ENCODE results near the gene RNF220.

DNA sequence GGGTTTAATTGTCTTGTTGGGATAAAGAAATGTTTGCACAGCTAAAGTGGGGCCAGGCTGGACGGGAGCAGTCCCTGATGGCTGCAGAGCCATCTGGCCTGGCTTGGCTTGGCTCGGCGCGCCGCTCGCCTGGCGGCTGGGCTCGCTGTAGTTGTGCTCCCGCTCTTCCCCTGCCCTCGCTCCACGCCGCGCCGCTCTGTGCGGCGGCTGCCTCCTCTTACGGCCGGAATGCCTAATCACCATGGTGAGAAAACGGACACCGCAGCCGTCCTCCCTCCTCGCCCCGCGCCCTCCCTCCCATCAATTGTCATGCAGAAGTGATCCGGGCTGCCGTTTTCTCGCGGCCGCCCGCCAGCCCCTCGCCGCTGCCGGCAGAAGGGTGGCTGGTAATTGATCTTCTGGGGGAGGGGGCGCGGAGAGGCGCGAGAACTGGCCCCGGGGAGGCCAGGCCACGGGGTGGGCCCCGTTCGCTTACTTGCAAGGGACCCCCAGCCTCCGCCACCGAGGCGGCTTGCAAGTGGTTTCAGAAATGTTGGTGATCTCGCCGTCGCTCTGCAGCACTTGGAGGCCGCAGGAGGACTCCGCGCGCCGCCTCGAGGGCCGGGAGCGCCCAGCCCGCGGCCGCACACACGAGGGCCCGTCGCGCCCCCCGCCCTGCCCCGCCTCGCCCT is 12.4 kb downstream of the RNF220 start:
- TF ChIP-seq, protein P1, sequence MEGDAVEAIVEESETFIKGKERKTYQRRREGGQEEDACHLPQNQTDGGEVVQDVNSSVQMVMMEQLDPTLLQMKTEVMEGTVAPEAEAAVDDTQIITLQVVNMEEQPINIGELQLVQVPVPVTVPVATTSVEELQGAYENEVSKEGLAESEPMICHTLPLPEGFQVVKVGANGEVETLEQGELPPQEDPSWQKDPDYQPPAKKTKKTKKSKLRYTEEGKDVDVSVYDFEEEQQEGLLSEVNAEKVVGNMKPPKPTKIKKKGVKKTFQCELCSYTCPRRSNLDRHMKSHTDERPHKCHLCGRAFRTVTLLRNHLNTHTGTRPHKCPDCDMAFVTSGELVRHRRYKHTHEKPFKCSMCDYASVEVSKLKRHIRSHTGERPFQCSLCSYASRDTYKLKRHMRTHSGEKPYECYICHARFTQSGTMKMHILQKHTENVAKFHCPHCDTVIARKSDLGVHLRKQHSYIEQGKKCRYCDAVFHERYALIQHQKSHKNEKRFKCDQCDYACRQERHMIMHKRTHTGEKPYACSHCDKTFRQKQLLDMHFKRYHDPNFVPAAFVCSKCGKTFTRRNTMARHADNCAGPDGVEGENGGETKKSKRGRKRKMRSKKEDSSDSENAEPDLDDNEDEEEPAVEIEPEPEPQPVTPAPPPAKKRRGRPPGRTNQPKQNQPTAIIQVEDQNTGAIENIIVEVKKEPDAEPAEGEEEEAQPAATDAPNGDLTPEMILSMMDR (IDR thresholded peaks at IDR 0.05 in 8 of 11, conservative IDR thresholded peaks at IDR 0.05 in 3 of 11), result no peak
- TF ChIP-seq POLR2AphosphoS5 (IDR thresholded peaks at IDR 0.05), result peak in 1 of 3 donors; percentile 28

All from spleen (tissue), 7 donors.